ENCODE measurements around the gene SPTBN1. TPM values are rescaled to one million over a fixed set of nuclear protein-coding genes. Genes with fewer than 3 reads are reported as not detected.

The SPTBN1 gene
- total RNA-seq, 1 donor from 2014 or later: 251 TPM

- H3K9ac ChIP-seq (ENCODE audit: low read depth in 1 of 3, low read length in 3 of 3): no peak overlapping the region
- no peak overlapping the region for H3K27ac ChIP-seq (ENCODE audit: low read depth, low read length)
- no peaks in the 10 kb centered on the region for H3K27me3 ChIP-seq (ENCODE audit: control insufficient read depth in 3 of 3, insufficient read depth in 3 of 3, low read length in 3 of 3)
- peaks cover 0 to 2% (median 0%) of the 10 kb centered on the region in 3 donors for H3K36me3 ChIP-seq (ENCODE audit: control insufficient read depth in 3 of 3, insufficient read depth in 3 of 3, low read length in 3 of 3)
- H3K4me1 ChIP-seq (ENCODE audit: control insufficient read depth in 3 of 3, insufficient read depth in 3 of 3, low read length in 3 of 3): peaks cover 11 to 17% (median 13%) of the 10 kb centered on the region in 3 donors
- H3K4me3 ChIP-seq (ENCODE audit: low read length in 3 of 3): no peak overlapping the region
- H3K9me3 ChIP-seq (ENCODE audit: control insufficient read depth in 3 of 3, low read length in 3 of 3): no peaks in the 10 kb centered on the region
Measured at GRCh38 chr2:54545702-54546450, 89.7 kb downstream of the SPTBN1 start.

DNA sequence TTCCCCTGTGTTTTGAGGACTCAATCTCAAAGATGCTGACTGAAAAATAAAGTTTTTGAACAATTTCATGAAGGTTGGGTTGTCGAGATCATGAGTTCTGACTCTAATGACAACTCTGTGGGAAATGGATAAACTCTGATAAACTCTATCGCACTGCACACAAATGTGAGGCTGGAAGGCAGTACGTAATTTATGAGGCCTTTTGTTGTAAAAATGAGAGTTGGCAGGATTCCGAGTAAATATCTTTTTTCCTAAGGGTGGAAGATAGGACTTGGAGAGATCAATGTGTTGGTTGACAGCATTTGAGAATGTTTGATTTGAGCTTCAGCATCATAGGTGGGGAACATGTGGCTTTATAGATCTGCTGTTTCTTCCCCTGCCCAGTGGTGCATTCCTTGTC is 90.4 kb downstream of the SPTBN1 start:
- H3K27ac ChIP-seq (ENCODE audit: low read depth, low read length): no peak overlapping the region
- no peak overlapping the region for H3K9ac ChIP-seq (ENCODE audit: low read depth in 1 of 3, low read length in 3 of 3)
- H3K36me3 ChIP-seq (ENCODE audit: control insufficient read depth in 3 of 3, insufficient read depth in 3 of 3, low read length in 3 of 3): peaks cover 0 to 2% (median 0%) of the 10 kb centered on the region in 3 donors
- no peaks in the 10 kb centered on the region for H3K27me3 ChIP-seq (ENCODE audit: control insufficient read depth in 3 of 3, insufficient read depth in 3 of 3, low read length in 3 of 3)
- peaks cover 9 to 20% (median 15%) of the 10 kb centered on the region in 3 donors for H3K4me1 ChIP-seq (ENCODE audit: control insufficient read depth in 3 of 3, insufficient read depth in 3 of 3, low read length in 3 of 3)
- H3K4me3 ChIP-seq (ENCODE audit: low read length in 3 of 3): no peak overlapping the region
- no peaks in the 10 kb centered on the region for H3K9me3 ChIP-seq (ENCODE audit: control insufficient read depth in 3 of 3, low read length in 3 of 3)

DNA sequence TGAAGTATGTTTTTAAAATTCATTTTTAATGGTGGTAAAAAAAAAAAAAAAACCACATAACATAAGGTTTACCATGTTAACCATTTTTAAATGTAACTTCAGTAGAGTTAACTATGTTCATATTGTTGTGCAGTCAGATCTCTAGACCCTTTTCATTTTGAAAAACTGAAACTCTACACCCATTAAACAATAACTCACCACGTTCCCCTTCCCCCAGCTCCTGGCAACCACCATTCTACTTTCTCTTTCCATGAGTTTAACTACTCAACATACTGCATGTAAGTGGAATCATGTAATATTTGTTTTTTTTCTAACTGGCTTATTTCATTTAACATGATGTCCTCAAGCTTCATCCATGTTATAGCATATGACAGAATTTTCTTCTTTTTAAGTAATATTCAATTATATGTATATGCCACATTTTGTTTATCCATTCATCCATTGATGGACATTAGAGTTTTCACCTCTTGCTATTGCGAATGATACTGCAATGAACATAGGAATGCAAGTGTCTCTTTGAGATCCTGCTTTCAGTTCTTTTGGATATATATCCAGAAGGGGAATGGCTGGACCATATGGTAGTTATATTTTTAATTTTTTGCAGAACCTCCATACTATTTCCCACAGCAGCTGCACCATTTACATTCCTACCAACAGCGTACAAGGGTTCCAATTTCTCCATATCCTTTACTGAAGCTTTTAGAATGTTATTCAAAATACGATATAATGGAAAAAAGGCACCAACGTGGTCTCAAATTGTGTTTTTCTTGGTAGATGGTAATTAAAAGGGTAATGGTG is 91.0 kb downstream of the SPTBN1 start:
- H3K9ac ChIP-seq (ENCODE audit: low read depth in 1 of 3, low read length in 3 of 3): no peak overlapping the region
- H3K4me1 ChIP-seq (ENCODE audit: control insufficient read depth in 3 of 3, insufficient read depth in 3 of 3, low read length in 3 of 3): peaks cover 9 to 23% (median 15%) of the 10 kb centered on the region in 3 donors
- H3K4me3 ChIP-seq (ENCODE audit: low read length in 3 of 3): no peak overlapping the region
- no peaks in the 10 kb centered on the region for H3K9me3 ChIP-seq (ENCODE audit: control insufficient read depth in 3 of 3, low read length in 3 of 3)
- H3K27ac ChIP-seq (ENCODE audit: low read depth, low read length): no peak overlapping the region
- H3K27me3 ChIP-seq (ENCODE audit: control insufficient read depth in 3 of 3, insufficient read depth in 3 of 3, low read length in 3 of 3): no peaks in the 10 kb centered on the region
- H3K36me3 ChIP-seq (ENCODE audit: control insufficient read depth in 3 of 3, insufficient read depth in 3 of 3, low read length in 3 of 3): peaks cover 0 to 2% (median 0%) of the 10 kb centered on the region in 3 donors

- Histone ChIP-seq H3K4me3 (ENCODE audit: low read length in 3 of 3) (no peak overlapping the region), H3K27me3 (ENCODE audit: control insufficient read depth in 3 of 3, insufficient read depth in 3 of 3, low read length in 3 of 3) (no peaks in the 10 kb centered on the region), H3K9ac (ENCODE audit: low read depth in 1 of 3, low read length in 3 of 3) (no peak overlapping the region), H3K9me3 (ENCODE audit: control insufficient read depth in 3 of 3, low read length in 3 of 3) (no peaks in the 10 kb centered on the region), H3K4me1 (ENCODE audit: control insufficient read depth in 3 of 3, insufficient read depth in 3 of 3, low read length in 3 of 3) (peaks cover 9 to 19% (median 16%) of the 10 kb centered on the region in 3 donors), H3K36me3 (ENCODE audit: control insufficient read depth in 3 of 3, insufficient read depth in 3 of 3, low read length in 3 of 3) (peaks cover 0 to 2% (median 0%) of the 10 kb centered on the region in 3 donors), H3K27ac (ENCODE audit: low read depth, low read length) (no peak overlapping the region)
Measured at GRCh38 chr2:54549430-54549829, 93.3 kb downstream of the SPTBN1 start.

- Histone ChIP-seq H3K4me1 (ENCODE audit: control insufficient read depth in 3 of 3, insufficient read depth in 3 of 3, low read length in 3 of 3) (peaks cover 9 to 19% (median 18%) of the 10 kb centered on the region in 3 donors), H3K27me3 (ENCODE audit: control insufficient read depth in 3 of 3, insufficient read depth in 3 of 3, low read length in 3 of 3) (no peaks in the 10 kb centered on the region), H3K9ac (ENCODE audit: low read depth in 1 of 3, low read length in 3 of 3) (no peak overlapping the region), H3K36me3 (ENCODE audit: control insufficient read depth in 3 of 3, insufficient read depth in 3 of 3, low read length in 3 of 3) (peaks cover 0 to 2% (median 0%) of the 10 kb centered on the region in 3 donors), H3K27ac (ENCODE audit: low read depth, low read length) (no peak overlapping the region), H3K9me3 (ENCODE audit: control insufficient read depth in 3 of 3, low read length in 3 of 3) (no peaks in the 10 kb centered on the region), H3K4me3 (ENCODE audit: low read length in 3 of 3) (no peak overlapping the region)
Measured at GRCh38 chr2:54549917-54550518, 93.9 kb downstream of the SPTBN1 start.

- Histone ChIP-seq H3K27me3 (ENCODE audit: control insufficient read depth in 3 of 3, insufficient read depth in 3 of 3, low read length in 3 of 3) (no peaks in the 10 kb centered on the region), H3K9ac (ENCODE audit: low read depth in 1 of 3, low read length in 3 of 3) (no peak overlapping the region), H3K36me3 (ENCODE audit: control insufficient read depth in 3 of 3, insufficient read depth in 3 of 3, low read length in 3 of 3) (peaks cover 0 to 2% (median 0%) of the 10 kb centered on the region in 3 donors), H3K4me3 (ENCODE audit: low read length in 3 of 3) (no peak overlapping the region), H3K4me1 (ENCODE audit: control insufficient read depth in 3 of 3, insufficient read depth in 3 of 3, low read length in 3 of 3) (peaks cover 9 to 22% (median 19%) of the 10 kb centered on the region in 3 donors), H3K27ac (ENCODE audit: low read depth, low read length) (no peak overlapping the region), H3K9me3 (ENCODE audit: control insufficient read depth in 3 of 3, low read length in 3 of 3) (no peaks in the 10 kb centered on the region)
Measured at GRCh38 chr2:54550547-54550946, 94.4 kb downstream of the SPTBN1 start.

GRCh38 chr2:54551123-54551756 is 95.1 kb downstream of the SPTBN1 start:
- Histone ChIP-seq H3K4me1 (ENCODE audit: control insufficient read depth in 3 of 3, insufficient read depth in 3 of 3, low read length in 3 of 3) (peaks cover 8 to 23% (median 22%) of the 10 kb centered on the region in 3 donors), H3K27me3 (ENCODE audit: control insufficient read depth in 3 of 3, insufficient read depth in 3 of 3, low read length in 3 of 3) (no peaks in the 10 kb centered on the region), H3K36me3 (ENCODE audit: control insufficient read depth in 3 of 3, insufficient read depth in 3 of 3, low read length in 3 of 3) (peaks cover 0 to 2% (median 0%) of the 10 kb centered on the region in 3 donors), H3K4me3 (ENCODE audit: low read length in 3 of 3) (no peak overlapping the region), H3K9me3 (ENCODE audit: control insufficient read depth in 3 of 3, low read length in 3 of 3) (no peaks in the 10 kb centered on the region), H3K9ac (ENCODE audit: low read depth in 1 of 3, low read length in 3 of 3) (no peak overlapping the region), H3K27ac (ENCODE audit: low read depth, low read length) (no peak overlapping the region)

DNA sequence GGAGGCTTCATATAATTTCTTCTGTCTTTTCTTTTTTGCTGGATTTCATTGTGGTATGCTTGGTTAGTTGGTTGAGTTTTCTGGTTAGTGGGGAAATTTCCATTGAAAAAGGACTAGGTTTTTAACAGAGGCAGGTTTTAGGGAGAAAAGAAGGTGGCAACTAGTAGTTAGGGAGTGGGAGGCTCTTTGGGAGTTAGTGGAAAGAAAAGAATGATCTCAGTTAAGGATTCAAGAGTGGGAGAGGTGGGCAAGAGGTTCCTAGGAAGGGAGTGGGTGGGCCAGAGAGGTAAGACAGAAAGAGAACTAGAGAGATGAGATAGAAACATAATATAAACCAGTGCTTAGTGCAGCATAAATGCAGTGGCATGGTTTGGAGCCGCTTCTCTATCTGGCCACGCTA is 96.9 kb downstream of the SPTBN1 start:
- Histone ChIP-seq H3K4me1 (ENCODE audit: control insufficient read depth in 3 of 3, insufficient read depth in 3 of 3, low read length in 3 of 3) (peaks cover 13 to 36% (median 32%) of the 10 kb centered on the region in 3 donors), H3K9me3 (ENCODE audit: control insufficient read depth in 3 of 3, low read length in 3 of 3) (no peaks in the 10 kb centered on the region), H3K9ac (ENCODE audit: low read depth in 1 of 3, low read length in 3 of 3) (no peak overlapping the region), H3K4me3 (ENCODE audit: low read length in 3 of 3) (no peak overlapping the region), H3K27me3 (ENCODE audit: control insufficient read depth in 3 of 3, insufficient read depth in 3 of 3, low read length in 3 of 3) (no peaks in the 10 kb centered on the region), H3K36me3 (ENCODE audit: control insufficient read depth in 3 of 3, insufficient read depth in 3 of 3, low read length in 3 of 3) (peaks cover 0 to 2% (median 0%) of the 10 kb centered on the region in 3 donors), H3K27ac (ENCODE audit: low read depth, low read length) (no peak overlapping the region)

- Histone ChIP-seq H3K27me3 (ENCODE audit: control insufficient read depth in 3 of 3, insufficient read depth in 3 of 3, low read length in 3 of 3) (no peaks in the 10 kb centered on the region), H3K4me3 (ENCODE audit: low read length in 3 of 3) (no peak overlapping the region), H3K27ac (ENCODE audit: low read depth, low read length) (no peak overlapping the region), H3K9ac (ENCODE audit: low read depth in 1 of 3, low read length in 3 of 3) (no peak overlapping the region), H3K36me3 (ENCODE audit: control insufficient read depth in 3 of 3, insufficient read depth in 3 of 3, low read length in 3 of 3) (no peaks in the 10 kb centered on the region), H3K4me1 (ENCODE audit: control insufficient read depth in 3 of 3, insufficient read depth in 3 of 3, low read length in 3 of 3) (peaks cover 20 to 40% (median 36%) of the 10 kb centered on the region in 3 donors), H3K9me3 (ENCODE audit: control insufficient read depth in 3 of 3, low read length in 3 of 3) (no peaks in the 10 kb centered on the region)
Measured at GRCh38 chr2:54553775-54554174, 97.6 kb downstream of the SPTBN1 start.

All from skeletal muscle tissue (tissue), 4 donors.